ENCODE results near the gene SLC9A4.
"Not testable (repeated sequence)": the region's sequence is repeated elsewhere in the genome, so short reads cannot be mapped to it uniquely, and the experiment has no call there.

SLC9A4 gene

DNA sequence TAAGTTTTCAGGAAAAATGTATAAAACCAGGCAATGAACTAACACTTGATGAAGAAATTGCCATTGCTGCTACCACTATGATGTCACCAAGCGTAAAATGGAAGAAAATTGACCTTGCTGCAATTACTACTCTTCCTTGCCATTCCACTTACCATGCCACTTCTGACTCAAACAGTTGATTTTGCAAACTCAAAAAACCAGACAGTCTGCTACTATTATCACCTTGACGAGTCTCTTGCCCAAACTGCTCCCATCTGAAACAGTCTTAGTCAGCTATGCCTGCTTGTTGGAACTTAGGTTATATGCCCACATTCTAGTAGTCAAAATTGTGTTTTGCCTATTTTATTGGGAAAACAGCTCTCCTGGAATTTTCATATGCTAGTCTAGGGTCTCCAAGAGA is 74.4 kb downstream of the SLC9A4 start:
- Histone ChIP-seq H3K9ac (ENCODE audit: insufficient read length, low read depth) (no peak overlapping the region), H3K27me3 (ENCODE audit: insufficient read depth, insufficient read length) (no peaks in the 10 kb centered on the region), H3K9me3 (ENCODE audit: insufficient read depth, low read length) (peaks cover 5% of the 10 kb centered on the region; the same call in 1 of the 2 replicates), H3K4me3 (ENCODE audit: insufficient read length, low read depth) (no peak overlapping the region), H3K4me1 (ENCODE audit: insufficient read depth, insufficient read length) (no peaks in the 10 kb centered on the region), H3K36me3 (ENCODE audit: insufficient read depth, insufficient read length, low read length) (no peaks in the 10 kb centered on the region)
- TF ChIP-seq ZNF274 (IDR thresholded peaks at IDR 0.05; ENCODE audit: low read depth, low read length): no peak
- TF ChIP-seq SUZ12 (IDR thresholded peaks at IDR 0.05; ENCODE audit: extremely low read depth, insufficient read depth, insufficient read length): no peak
- no peak for TF ChIP-seq YY1 (IDR thresholded peaks at IDR 0.05; ENCODE audit: insufficient read depth, insufficient read length)
- DNase-seq (ENCODE audit: low read depth, low spot score): no peak

DNA sequence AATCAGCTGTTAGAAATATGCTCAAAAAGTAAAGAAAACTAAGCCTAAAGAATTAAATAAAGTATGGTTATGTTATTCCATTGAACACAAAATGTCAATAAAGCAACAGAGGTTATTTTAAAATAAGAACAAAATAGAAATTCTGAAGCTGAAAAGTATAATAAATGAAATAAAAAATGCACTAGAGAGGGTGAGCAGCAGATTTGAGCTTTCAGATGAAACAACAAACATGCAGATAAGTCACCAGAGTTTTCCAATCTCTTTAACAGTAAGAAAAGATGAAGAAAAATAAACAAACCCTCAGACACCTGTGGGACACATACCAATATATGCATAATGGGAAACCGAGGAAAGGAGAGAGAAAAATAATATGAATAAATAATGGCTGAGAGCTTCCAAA is 76.0 kb downstream of the SLC9A4 start:
- no peak overlapping the region for H3K9ac ChIP-seq (ENCODE audit: insufficient read length, low read depth)
- no peak for DNase-seq (ENCODE audit: low read depth, low spot score)
- no peaks in the 10 kb centered on the region for H3K27me3 ChIP-seq (ENCODE audit: insufficient read depth, insufficient read length)
- H3K9me3 ChIP-seq (ENCODE audit: insufficient read depth, low read length): peaks cover 5% of the 10 kb centered on the region; the same call in 1 of the 2 replicates
- H3K36me3 ChIP-seq (ENCODE audit: insufficient read depth, insufficient read length, low read length): no peaks in the 10 kb centered on the region
- TF ChIP-seq ZNF274 (IDR thresholded peaks at IDR 0.05; ENCODE audit: low read depth, low read length): no peak
- TF ChIP-seq SUZ12 (IDR thresholded peaks at IDR 0.05; ENCODE audit: extremely low read depth, insufficient read depth, insufficient read length): no peak
- TF ChIP-seq YY1 (IDR thresholded peaks at IDR 0.05; ENCODE audit: insufficient read depth, insufficient read length): no peak
- H3K4me3 ChIP-seq (ENCODE audit: insufficient read length, low read depth): no peak overlapping the region
- no peaks in the 10 kb centered on the region for H3K4me1 ChIP-seq (ENCODE audit: insufficient read depth, insufficient read length)

DNA sequence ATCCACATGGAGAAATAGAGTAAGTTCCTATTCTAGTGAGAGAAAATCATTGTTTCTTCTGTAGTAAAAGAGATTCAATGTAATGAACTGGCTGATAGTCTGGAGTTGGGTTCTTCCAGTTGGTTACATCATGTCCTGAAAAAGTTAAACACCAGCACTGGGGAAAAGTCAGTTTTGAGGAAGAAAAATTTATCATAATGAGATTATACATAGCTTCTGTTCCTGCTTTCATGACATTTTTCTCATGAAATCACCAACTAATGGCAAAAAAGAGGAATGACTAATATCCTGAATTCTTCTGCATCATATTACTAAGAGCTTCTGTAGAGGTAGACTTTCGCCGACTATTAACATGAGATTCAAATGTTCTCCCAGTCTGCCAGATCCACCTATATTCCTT is 77.1 kb downstream of the SLC9A4 start:
- no peaks in the 10 kb centered on the region for H3K36me3 ChIP-seq (ENCODE audit: insufficient read depth, insufficient read length, low read length)
- no peak for DNase-seq (ENCODE audit: low read depth, low spot score)
- no peaks in the 10 kb centered on the region for H3K27me3 ChIP-seq (ENCODE audit: insufficient read depth, insufficient read length)
- no peak overlapping the region for H3K9ac ChIP-seq (ENCODE audit: insufficient read length, low read depth)
- H3K4me1 ChIP-seq (ENCODE audit: insufficient read depth, insufficient read length): no peaks in the 10 kb centered on the region
- peaks cover 5% of the 10 kb centered on the region; the same call in 1 of the 2 replicates for H3K9me3 ChIP-seq (ENCODE audit: insufficient read depth, low read length)
- no peak overlapping the region for H3K4me3 ChIP-seq (ENCODE audit: insufficient read length, low read depth)
- TF ChIP-seq ZNF274 (IDR thresholded peaks at IDR 0.05; ENCODE audit: low read depth, low read length) (no peak), SUZ12 (IDR thresholded peaks at IDR 0.05; ENCODE audit: extremely low read depth, insufficient read depth, insufficient read length) (no peak), YY1 (IDR thresholded peaks at IDR 0.05; ENCODE audit: insufficient read depth, insufficient read length) (no peak)

GRCh38 chr2:102551329-102552096 is 78.5 kb downstream of the SLC9A4 start:
- no peaks in the 10 kb centered on the region for H3K4me1 ChIP-seq (ENCODE audit: insufficient read depth, insufficient read length)
- no peak overlapping the region for H3K4me3 ChIP-seq (ENCODE audit: insufficient read length, low read depth)
- no peaks in the 10 kb centered on the region for H3K36me3 ChIP-seq (ENCODE audit: insufficient read depth, insufficient read length, low read length)
- no peaks in the 10 kb centered on the region for H3K27me3 ChIP-seq (ENCODE audit: insufficient read depth, insufficient read length)
- DNase-seq (ENCODE audit: low read depth, low spot score): no peak
- peaks cover 5% of the 10 kb centered on the region; the same call in 1 of the 2 replicates for H3K9me3 ChIP-seq (ENCODE audit: insufficient read depth, low read length)
- TF ChIP-seq YY1 (IDR thresholded peaks at IDR 0.05; ENCODE audit: insufficient read depth, insufficient read length): no peak
- TF ChIP-seq ZNF274 (IDR thresholded peaks at IDR 0.05; ENCODE audit: low read depth, low read length): no peak
- TF ChIP-seq SUZ12 (IDR thresholded peaks at IDR 0.05; ENCODE audit: extremely low read depth, insufficient read depth, insufficient read length): no peak
- H3K9ac ChIP-seq (ENCODE audit: insufficient read length, low read depth): no peak overlapping the region

DNA sequence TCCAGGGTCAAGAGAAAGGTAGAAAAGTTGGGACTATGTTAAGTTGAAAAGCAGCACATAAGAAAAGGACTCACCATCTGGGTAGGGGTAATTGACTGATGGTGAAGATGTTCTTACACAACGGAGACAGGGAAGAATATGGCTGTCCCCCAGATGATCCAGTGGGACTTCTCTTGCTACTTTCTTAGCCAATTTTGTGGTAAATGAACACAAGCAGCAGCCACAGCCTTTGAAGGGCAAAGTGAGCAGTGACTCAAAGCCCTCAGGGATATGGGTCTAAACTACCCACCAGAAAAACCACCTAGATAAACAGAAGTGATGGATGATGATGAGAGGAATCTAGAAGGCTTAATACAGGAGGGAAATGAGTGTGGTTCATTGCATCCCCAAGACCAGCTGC is 80.6 kb downstream of the SLC9A4 start:
- Histone ChIP-seq H3K4me1 (ENCODE audit: insufficient read depth, insufficient read length) (no peaks in the 10 kb centered on the region), H3K9me3 (ENCODE audit: insufficient read depth, low read length) (peaks cover under 1% of the 10 kb centered on the region; the same call in 1 of the 2 replicates), H3K9ac (ENCODE audit: insufficient read length, low read depth) (no peak overlapping the region), H3K36me3 (ENCODE audit: insufficient read depth, insufficient read length, low read length) (no peaks in the 10 kb centered on the region), H3K27me3 (ENCODE audit: insufficient read depth, insufficient read length) (no peaks in the 10 kb centered on the region), H3K4me3 (ENCODE audit: insufficient read length, low read depth) (no peak overlapping the region)
- TF ChIP-seq ZNF274 (IDR thresholded peaks at IDR 0.05; ENCODE audit: low read depth, low read length) (no peak), SUZ12 (IDR thresholded peaks at IDR 0.05; ENCODE audit: extremely low read depth, insufficient read depth, insufficient read length) (no peak), YY1 (IDR thresholded peaks at IDR 0.05; ENCODE audit: insufficient read depth, insufficient read length) (no peak)
- DNase-seq (ENCODE audit: low read depth, low spot score): no peak

DNA sequence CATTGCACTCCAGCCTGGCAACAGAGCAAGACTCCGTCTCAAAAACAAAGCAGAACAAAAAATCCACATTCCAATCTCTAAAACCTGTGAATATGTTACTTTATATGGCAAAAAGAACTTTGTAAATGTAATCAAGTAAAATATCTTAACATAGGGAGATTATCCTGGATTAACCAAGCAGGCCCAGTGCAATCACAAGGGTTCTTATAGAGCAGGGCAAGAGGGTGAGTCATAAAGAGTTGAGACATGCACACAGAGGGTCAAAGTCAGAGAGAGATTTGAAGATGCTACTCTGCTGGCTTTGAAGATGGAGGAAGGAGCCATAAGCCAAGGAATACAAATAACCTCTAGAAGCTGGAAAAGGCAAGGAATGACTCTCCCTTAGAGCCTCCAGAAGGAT is 85.4 kb downstream of the SLC9A4 start:
- Histone ChIP-seq H3K9ac (ENCODE audit: insufficient read length, low read depth) (no peak overlapping the region), H3K27me3 (ENCODE audit: insufficient read depth, insufficient read length) (no peaks in the 10 kb centered on the region), H3K4me3 (ENCODE audit: insufficient read length, low read depth) (no peak overlapping the region), H3K9me3 (ENCODE audit: insufficient read depth, low read length) (no peaks in the 10 kb centered on the region), H3K4me1 (ENCODE audit: insufficient read depth, insufficient read length) (no peaks in the 10 kb centered on the region), H3K36me3 (ENCODE audit: insufficient read depth, insufficient read length, low read length) (no peaks in the 10 kb centered on the region)
- no peak for TF ChIP-seq ZNF274 (IDR thresholded peaks at IDR 0.05; ENCODE audit: low read depth, low read length)
- no peak for TF ChIP-seq YY1 (IDR thresholded peaks at IDR 0.05; ENCODE audit: insufficient read depth, insufficient read length)
- TF ChIP-seq SUZ12 (IDR thresholded peaks at IDR 0.05; ENCODE audit: extremely low read depth, insufficient read depth, insufficient read length): no peak
- no peak for DNase-seq (ENCODE audit: low read depth, low spot score)

- H3K4me1 ChIP-seq (ENCODE audit: insufficient read depth, insufficient read length); H3K9me3 ChIP-seq (ENCODE audit: insufficient read depth, low read length); H3K36me3 ChIP-seq (ENCODE audit: insufficient read depth, insufficient read length, low read length); H3K27me3 ChIP-seq (ENCODE audit: insufficient read depth, insufficient read length); H3K9ac ChIP-seq (ENCODE audit: insufficient read length, low read depth); DNase-seq (ENCODE audit: low read depth, low spot score); H3K4me3 ChIP-seq (ENCODE audit: insufficient read length, low read depth): not testable (repeated sequence)
Observed at GRCh38 chr2:102562542-102562941, 89.5 kb downstream of the SLC9A4 start.

Measured in NT2/D1 (cell line).